ENCODE data around the gene SAFB2.

Gene SAFB2

GRCh38 chr19:5587661-5588060, 34.9 kb downstream of the SAFB2 start:
- TF ChIP-seq CTCF (IDR thresholded peaks at IDR 0.05; ENCODE audit: borderline replicate concordance, control extremely low read depth, extremely low read depth, insufficient read depth, missing control alignments): no peak
- in situ Hi-C loops (cut with MboI; ENCODE audit: low sequenced_read_pairs, unreplicated experiment): no loop called here
- no peak for DNase-seq (ENCODE audit: low spot score)

GRCh38 chr19:5587071-5587455, 35.5 kb downstream of the SAFB2 start:
- in situ Hi-C loops (cut with MboI; ENCODE audit: low sequenced_read_pairs, unreplicated experiment): no loop called here

GRCh38 chr19:5586300-5587070, 36.1 kb downstream of the SAFB2 start:
- DNase-seq (ENCODE audit: low spot score): no peak
- TF ChIP-seq CTCF (IDR thresholded peaks at IDR 0.05; ENCODE audit: borderline replicate concordance, control extremely low read depth, extremely low read depth, insufficient read depth, missing control alignments): no peak
- in situ Hi-C loops (cut with MboI; ENCODE audit: low sequenced_read_pairs, unreplicated experiment): no loop called here

More at GRCh38 chr19:5587071-5587455, 35.5 kb downstream of the SAFB2 start:
- no peak for TF ChIP-seq CTCF (IDR thresholded peaks at IDR 0.05; ENCODE audit: borderline replicate concordance, control extremely low read depth, extremely low read depth, insufficient read depth, missing control alignments)
- DNase-seq (ENCODE audit: low spot score): no peak

- in situ Hi-C loops (cut with MboI; ENCODE audit: low sequenced_read_pairs, unreplicated experiment): no loop called here
- DNase-seq (ENCODE audit: low spot score): peak; percentile 82
- TF ChIP-seq CTCF (IDR thresholded peaks at IDR 0.05; ENCODE audit: borderline replicate concordance, control extremely low read depth, extremely low read depth, insufficient read depth, missing control alignments): no peak
Measured at GRCh38 chr19:5585461-5586299, 36.9 kb downstream of the SAFB2 start.

- no peak for TF ChIP-seq CTCF (IDR thresholded peaks at IDR 0.05; ENCODE audit: borderline replicate concordance, control extremely low read depth, extremely low read depth, insufficient read depth, missing control alignments)
- no peak for DNase-seq (ENCODE audit: low spot score)
- in situ Hi-C loops (cut with MboI; ENCODE audit: low sequenced_read_pairs, unreplicated experiment): no loop called here
Measured at GRCh38 chr19:5580161-5580571, 42.4 kb downstream of the SAFB2 start.

- in situ Hi-C loops (cut with MboI; ENCODE audit: low sequenced_read_pairs, unreplicated experiment): no loop called here
- no peak for TF ChIP-seq CTCF (IDR thresholded peaks at IDR 0.05; ENCODE audit: borderline replicate concordance, control extremely low read depth, extremely low read depth, insufficient read depth, missing control alignments)
- DNase-seq (ENCODE audit: low spot score): no peak
Measured at GRCh38 chr19:5579697-5580096, 42.9 kb downstream of the SAFB2 start.
